ENCODE data around the gene TRIM67.

DNA sequence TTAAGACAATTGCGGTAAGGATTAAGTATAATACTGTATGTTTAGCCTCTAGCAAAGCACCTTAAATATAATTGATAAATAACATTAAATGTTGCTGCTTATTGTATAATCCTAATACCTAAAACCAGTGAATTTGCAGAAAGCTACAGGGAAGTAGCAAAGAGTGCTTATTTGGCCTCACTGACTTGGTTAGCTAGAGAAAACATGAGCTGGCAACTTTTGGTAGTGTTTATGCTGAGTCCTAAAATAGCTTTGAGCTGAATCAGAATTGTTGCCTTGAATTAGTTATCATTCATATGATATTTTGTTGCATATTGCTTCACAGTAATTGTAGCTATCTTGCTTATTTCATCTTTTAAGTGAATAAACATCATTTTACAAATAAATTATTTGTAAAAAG lies 3.5 kb downstream of the TRIM67 start:
- no peak for TF ChIP-seq EZH2 (IDR thresholded peaks at IDR 0.05; ENCODE audit: borderline replicate concordance)
- TF ChIP-seq, protein P1, sequence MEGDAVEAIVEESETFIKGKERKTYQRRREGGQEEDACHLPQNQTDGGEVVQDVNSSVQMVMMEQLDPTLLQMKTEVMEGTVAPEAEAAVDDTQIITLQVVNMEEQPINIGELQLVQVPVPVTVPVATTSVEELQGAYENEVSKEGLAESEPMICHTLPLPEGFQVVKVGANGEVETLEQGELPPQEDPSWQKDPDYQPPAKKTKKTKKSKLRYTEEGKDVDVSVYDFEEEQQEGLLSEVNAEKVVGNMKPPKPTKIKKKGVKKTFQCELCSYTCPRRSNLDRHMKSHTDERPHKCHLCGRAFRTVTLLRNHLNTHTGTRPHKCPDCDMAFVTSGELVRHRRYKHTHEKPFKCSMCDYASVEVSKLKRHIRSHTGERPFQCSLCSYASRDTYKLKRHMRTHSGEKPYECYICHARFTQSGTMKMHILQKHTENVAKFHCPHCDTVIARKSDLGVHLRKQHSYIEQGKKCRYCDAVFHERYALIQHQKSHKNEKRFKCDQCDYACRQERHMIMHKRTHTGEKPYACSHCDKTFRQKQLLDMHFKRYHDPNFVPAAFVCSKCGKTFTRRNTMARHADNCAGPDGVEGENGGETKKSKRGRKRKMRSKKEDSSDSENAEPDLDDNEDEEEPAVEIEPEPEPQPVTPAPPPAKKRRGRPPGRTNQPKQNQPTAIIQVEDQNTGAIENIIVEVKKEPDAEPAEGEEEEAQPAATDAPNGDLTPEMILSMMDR (IDR thresholded peaks at IDR 0.05; ENCODE audit: poor library complexity): no peak
- no peak for TF ChIP-seq EZH2phosphoT487 (IDR thresholded peaks at IDR 0.05; ENCODE audit: low read depth, severe bottlenecking, unreplicated experiment)

All from hepatocyte (in vitro differentiated cells).